Kidney (tissue), 14 donors: ENCODE results near the gene NTMT1. TPM values are rescaled to one million over a fixed set of nuclear protein-coding genes. Genes with fewer than 3 reads are reported as not detected.

ENCODE experiments used
- DNase-seq, 5 donors: peaks; one replicate each; pipeline ENCODE4 v3.0.0-alpha.2; 2013 to 2020
- FAIRE-seq: peaks from 2 replicates; lab custom pipeline; 2012; peaks lifted over from hg19 to GRCh38; lab: Jason Lieb, UNC
- H3K27ac ChIP-seq, 2 donors: one replicate each; pipeline ENCODE4 v1.7.0; 2013; ENCODE audit warnings: low read depth in 2 of 2, low read length in 2 of 2, inconsistent platforms in 1 of 2
- H3K27me3 ChIP-seq: one replicate; pipeline ENCODE4 v1.7.1; 2013; ENCODE audit warnings: low read length, inconsistent platforms; ENCODE audit not compliant: control insufficient read depth, insufficient read depth
- H3K36me3 ChIP-seq, 3 donors: one replicate each; pipeline versions ENCODE4 v1.7.0 to v1.7.1; 2013; ENCODE audit warnings: low read length in 3 of 3, control low read depth in 1 of 3, inconsistent platforms in 1 of 3; ENCODE audit not compliant: insufficient read depth in 3 of 3, control insufficient read depth in 2 of 3
- H3K4me1 ChIP-seq, 3 donors: one replicate each; pipeline versions ENCODE4 v1.7.0 to v1.7.1; 2013; ENCODE audit warnings: low read length in 3 of 3, inconsistent platforms in 1 of 3, low read depth in 1 of 3; ENCODE audit not compliant: control insufficient read depth in 2 of 3, insufficient read depth in 2 of 3
- H3K4me3 ChIP-seq, 3 donors: one replicate each; pipeline versions ENCODE4 v1.7.0 to v1.8.1; 2013; ENCODE audit warnings: low read length in 3 of 3, control low read depth in 1 of 3, inconsistent platforms in 1 of 3
- H3K9ac ChIP-seq, 3 donors: one replicate each; pipeline versions ENCODE4 v1.7.0 to v1.7.1; 2013; ENCODE audit warnings: low read length in 3 of 3, control low read depth in 1 of 3, inconsistent platforms in 1 of 3
- H3K9me3 ChIP-seq, 3 donors: one replicate each; pipeline versions ENCODE4 v1.7.0 to v1.7.1; 2013; ENCODE audit warnings: low read length in 3 of 3, control low read depth in 1 of 3, inconsistent platforms in 1 of 3; ENCODE audit not compliant: control insufficient read depth in 2 of 3, insufficient read depth in 1 of 3
- intact Hi-C: fragments of 100-400 bp; cut with DNase I; formaldehyde crosslinking; loops from one replicate; pipeline ENCODE4 v1.11.1; 2022
- polyA plus RNA-seq: library from polyadenylated mRNA; stranded (reverse); fragments of 350-450 nt; fragmentation: Illumina TruSeq; extraction: RNeasy Lipid Tissue Mini Kit (QIAGEN cat#74804); gene quantifications from one replicate; pipeline ENCODE4 v1.2.3, GENCODE V29; 2014; ENCODE audit warnings: low read depth, low replicate concordance; ENCODE audit not compliant: insufficient read depth
- total RNA-seq: library from RNA; stranded (reverse); fragmentation: NEBNext Ultra II Directional; extraction: Animal tissue kit (Norgen Biotek cat#: 25700); gene quantifications from one replicate; pipeline ENCODE4 v1.2.1, GENCODE V29; 2021
- TF ChIP-seq, protein P1 (sequence below): IDR thresholded peaks from 3 replicates; pipeline ENCODE4 v1.5.1; 2012; ENCODE audit warnings: mild to moderate bottlenecking, moderate library complexity, borderline replicate concordance; ENCODE audit not compliant: insufficient read depth; ENCODE audit errors: extremely low read depth
- donor health status: control.
- donor health status: control.
- donor health status: control.
- donor health status: control.
- donor health status: control.
- donor health status: DM: yes; HTN: yes; CAD: no.
- donor health status: Normal renal cell carcinoma (clear cell type).

NTMT1 gene
- total and polyA plus RNA-seq, 2 donors from 2014 or later = 32.6 to 61.2 TPM

DNA sequence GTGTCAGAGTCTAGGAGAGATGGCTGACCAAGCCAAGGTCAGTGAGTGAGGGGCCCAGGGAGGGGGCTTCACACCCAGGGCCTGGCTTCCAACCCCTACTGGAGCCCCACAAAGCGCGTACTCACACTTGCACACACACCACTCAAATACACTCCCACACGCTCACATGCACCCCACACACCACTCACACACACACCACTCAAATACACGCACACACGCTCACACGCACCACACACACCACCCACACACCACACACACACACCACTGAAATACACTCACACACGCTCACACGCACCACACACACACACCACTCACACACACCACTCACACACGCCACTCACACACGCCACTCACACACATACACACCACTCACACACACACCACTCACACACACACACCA lies 21.7 kb downstream of the NTMT1 start:
- Histone ChIP-seq H3K36me3 (no peaks in the 10 kb centered on the region), H3K9me3 (no peaks in the 10 kb centered on the region), H3K4me3 (no peak overlapping the region), H3K4me1 (no peaks in the 10 kb centered on the region), H3K27ac (no peak overlapping the region), H3K27me3 (no peaks in the 10 kb centered on the region), H3K9ac (no peak overlapping the region)
- DNase-seq = no peak
- no peak for FAIRE-seq
- intact Hi-C loops = loop anchor here (10.0 kb wide), 1 partner anchor 137 kb away; no protein-coding TSS in a partner anchor
- TF ChIP-seq, protein P1, sequence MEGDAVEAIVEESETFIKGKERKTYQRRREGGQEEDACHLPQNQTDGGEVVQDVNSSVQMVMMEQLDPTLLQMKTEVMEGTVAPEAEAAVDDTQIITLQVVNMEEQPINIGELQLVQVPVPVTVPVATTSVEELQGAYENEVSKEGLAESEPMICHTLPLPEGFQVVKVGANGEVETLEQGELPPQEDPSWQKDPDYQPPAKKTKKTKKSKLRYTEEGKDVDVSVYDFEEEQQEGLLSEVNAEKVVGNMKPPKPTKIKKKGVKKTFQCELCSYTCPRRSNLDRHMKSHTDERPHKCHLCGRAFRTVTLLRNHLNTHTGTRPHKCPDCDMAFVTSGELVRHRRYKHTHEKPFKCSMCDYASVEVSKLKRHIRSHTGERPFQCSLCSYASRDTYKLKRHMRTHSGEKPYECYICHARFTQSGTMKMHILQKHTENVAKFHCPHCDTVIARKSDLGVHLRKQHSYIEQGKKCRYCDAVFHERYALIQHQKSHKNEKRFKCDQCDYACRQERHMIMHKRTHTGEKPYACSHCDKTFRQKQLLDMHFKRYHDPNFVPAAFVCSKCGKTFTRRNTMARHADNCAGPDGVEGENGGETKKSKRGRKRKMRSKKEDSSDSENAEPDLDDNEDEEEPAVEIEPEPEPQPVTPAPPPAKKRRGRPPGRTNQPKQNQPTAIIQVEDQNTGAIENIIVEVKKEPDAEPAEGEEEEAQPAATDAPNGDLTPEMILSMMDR = no peak

DNA sequence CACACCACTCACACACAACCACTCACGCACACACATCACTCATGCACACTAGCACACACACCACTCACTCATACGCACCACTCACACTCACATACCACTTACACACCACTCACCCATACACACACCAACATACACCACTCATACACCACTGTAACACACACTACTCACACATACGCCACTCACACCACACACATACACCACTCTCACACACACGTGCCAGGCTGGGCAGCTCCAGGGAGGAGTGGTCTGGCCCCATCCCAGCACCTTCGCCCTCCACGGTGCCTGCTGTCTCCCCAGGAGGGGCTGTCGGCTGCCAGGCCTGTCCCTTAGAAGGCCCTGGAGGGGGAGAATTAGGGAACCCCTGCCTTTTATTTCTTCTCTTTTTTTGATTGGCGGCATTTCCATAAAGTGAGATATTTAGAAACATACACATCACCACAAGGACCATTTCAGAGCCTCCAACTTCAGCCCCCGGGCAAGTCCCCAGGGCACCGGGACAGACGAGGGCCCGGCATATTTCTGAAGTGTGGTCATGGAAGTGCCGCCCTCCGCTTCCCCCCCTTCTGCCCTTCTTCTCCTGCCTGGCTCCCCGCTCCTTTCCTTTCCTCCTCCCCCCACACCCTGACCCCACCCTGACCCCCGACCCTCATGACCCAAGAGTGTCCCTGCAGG lies 22.3 kb downstream of the NTMT1 start:
- H3K27ac ChIP-seq = no peak overlapping the region
- TF ChIP-seq, protein P1 = no peak
- H3K27me3 ChIP-seq = no peaks in the 10 kb centered on the region
- H3K4me1 ChIP-seq = no peaks in the 10 kb centered on the region
- H3K9me3 ChIP-seq = no peaks in the 10 kb centered on the region
- DNase-seq (no peak), FAIRE-seq (no peak)
- H3K36me3 ChIP-seq = no peaks in the 10 kb centered on the region
- H3K4me3 ChIP-seq = no peak overlapping the region
- H3K9ac ChIP-seq = no peak overlapping the region
- intact Hi-C loops = loop anchor here (10.0 kb wide), 1 partner anchor 137 kb away; no protein-coding TSS in a partner anchor

DNA sequence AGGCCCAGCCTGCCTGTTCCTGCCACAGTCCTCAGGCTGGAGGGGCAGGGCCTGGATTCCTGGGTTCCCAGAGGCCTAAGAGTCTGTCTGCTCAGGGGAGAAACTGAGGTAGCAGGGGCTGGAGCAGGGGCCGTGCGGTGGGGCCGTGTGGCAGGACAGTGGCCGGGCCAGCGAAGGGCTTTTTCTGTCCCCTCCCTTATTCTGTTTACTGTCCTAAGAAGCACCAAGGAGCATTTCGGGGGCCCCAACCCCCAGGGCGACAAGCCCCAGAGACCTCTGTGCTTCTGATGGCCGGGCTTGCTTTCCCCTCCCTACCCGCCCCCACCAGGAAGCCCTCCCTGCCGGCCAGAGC lies 22.8 kb downstream of the NTMT1 start:
- no peaks in the 10 kb centered on the region for H3K36me3 ChIP-seq
- DNase-seq (no peak), FAIRE-seq (no peak)
- H3K9me3 ChIP-seq = no peaks in the 10 kb centered on the region
- intact Hi-C loops = loop anchor here (10.0 kb wide), 1 partner anchor 136 kb away; no protein-coding TSS in a partner anchor
- H3K4me1 ChIP-seq = no peaks in the 10 kb centered on the region
- H3K27me3 ChIP-seq = no peaks in the 10 kb centered on the region
- no peak overlapping the region for H3K4me3 ChIP-seq
- H3K9ac ChIP-seq = no peak overlapping the region
- H3K27ac ChIP-seq = no peak overlapping the region
- TF ChIP-seq, protein P1 = no peak
